HG02938 (cell line): ENCODE data around the gene KCNQ1.

Source experiments
- ATAC-seq: cut with Tn5 transposase; IDR thresholded peaks from one replicate; pipeline ENCODE4 v1.9.1; 2021; ENCODE audit warnings: mild to moderate bottlenecking, moderate library complexity; ENCODE audit not compliant: unreplicated experiment

The KCNQ1 gene

DNA sequence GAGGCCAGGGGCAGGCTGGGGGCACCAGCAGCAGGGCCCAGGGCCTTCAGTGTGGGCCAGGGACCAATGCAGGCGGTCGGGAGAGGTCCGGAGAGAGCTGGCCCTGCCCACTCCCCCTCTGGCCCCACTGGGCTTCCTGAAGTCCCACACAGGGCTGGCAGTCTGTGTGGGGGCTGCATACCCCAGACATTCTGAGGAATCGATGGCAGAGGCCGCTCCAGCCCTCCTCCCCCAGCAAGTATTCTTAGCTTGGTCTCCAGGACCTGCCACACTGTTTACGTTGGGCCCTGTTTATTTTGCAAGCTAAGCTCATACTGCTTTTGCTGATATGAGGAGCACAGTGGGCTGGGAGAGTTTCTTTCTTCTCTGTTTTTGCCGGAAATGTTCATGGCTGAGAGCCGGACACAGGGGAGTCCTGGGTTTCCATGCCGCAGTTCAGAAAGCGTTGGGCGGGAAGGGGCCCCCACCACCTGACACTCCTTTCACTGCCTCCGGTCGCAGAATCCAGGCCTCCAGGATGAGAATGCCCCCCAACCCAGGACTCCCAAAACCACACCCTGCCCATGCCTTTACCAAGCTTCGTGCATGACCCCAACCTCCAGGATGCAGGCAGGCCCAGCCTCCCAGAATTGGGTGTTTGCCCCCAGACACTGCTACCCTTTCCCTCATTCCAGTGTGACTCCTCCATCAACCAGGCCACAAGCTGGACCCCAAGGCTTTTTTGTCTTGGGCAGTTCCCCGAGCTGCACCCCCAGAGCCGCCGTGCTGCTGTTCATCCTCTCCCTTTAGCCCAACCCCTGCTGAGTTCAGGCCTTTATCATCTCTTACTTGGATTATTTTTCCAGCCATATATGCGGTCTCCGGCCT is 336.8 kb downstream of the KCNQ1 start:
- no peak for ATAC-seq

DNA sequence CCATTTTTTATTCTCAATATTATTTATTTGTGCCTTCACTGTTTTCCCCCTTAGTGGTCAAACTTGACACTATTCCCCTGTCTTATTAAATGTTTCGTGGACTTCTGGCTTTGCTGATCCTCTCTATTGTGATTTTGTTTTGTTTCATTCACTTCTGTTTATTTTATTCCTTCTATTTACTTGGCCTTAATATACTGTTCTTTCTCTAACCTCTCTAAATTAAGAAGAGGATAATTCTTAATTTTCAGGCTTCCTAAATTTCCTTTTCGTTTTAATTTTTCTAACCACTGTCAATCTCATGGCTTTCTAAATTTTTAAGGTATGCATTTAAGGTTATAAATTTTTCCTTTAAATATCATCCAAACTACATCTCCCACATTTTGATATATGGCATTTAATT is 338.0 kb downstream of the KCNQ1 start:
- ATAC-seq: no peak

DNA sequence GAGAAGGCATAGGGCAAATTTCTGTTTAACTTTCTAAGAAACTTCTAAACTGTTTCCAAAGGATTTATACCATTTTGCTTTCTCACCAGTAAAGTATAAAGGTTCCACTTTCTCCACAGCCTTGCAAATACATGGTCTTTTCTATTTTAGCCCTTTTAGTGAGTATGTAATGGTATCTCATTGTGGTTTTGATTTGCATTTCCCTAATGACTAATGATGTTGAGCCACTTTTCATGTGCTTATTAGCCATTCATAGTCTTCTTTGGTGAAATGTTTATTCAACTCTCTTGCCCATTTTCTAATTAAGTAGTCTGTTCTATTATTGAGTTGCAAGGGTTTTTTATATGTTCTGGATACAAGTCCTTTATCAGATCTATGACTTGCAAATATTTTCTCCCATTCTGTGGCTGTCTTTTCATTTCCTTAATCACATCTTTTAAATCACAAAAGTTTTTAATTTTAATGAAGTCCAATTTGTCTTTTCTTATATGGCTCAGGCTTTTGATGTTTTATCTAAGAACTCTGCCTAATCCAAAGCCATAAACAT is 338.8 kb downstream of the KCNQ1 start:
- no peak for ATAC-seq

DNA sequence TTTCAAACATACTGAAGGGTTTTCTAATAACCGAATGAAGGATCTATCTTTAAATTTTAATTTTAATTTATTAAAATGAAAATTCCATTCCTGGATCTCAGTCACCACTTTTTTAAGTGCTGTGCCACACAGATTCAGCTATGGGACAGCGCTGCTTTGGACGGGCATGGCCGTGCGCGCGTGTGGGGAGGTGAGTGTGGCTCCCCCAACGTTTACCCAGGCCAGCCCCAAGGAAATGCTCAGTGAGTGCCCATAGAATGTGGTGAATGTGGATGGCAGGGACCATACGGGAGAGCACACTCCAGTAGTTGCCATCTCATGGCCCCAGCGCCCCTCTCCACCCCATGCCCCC is 343.0 kb downstream of the KCNQ1 start:
- ATAC-seq: no peak

DNA sequence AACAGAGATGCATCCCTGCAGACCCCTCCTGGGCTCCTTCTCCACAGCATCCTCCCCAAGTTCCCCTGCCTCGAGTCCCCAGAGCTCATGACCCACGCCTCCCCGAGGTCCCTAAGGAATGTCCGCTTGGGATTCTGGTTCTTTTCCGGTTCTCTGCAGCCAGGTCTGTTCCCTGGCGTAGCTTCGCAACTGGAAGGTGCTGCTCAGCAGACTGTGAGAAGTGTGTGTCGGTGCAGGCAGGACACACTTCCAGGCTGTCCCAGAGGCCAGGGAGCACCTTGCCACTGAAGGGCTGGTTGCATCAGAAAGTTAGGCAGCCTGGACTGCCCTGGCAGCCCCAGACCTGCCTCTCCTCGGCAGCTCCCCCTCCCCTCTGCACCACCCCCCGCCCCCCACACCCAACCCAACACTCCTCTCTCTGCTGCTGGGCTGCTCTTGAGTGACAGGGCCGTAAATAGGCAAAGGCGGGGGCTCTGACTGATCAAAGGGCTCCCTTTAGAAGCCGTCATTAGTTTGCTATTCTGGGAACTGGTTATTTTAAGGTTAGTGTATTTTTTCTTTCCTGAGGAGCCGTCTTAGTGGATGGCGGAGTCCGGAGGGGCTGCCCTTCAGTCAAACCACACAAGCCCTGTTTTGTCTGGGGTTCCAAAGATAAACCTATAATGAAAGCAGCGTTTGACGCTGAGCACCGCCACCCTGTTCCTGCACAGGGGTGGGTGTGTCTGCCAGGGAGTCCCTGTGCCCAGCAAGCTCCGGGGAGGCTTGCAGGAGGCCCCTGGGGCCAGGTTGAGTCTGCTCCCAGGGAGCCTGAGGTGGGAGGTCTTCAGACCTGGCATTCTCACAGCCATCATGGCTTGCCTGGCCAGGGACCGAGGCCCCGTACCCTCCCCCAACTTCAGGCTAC is 343.6 kb downstream of the KCNQ1 start:
- no peak for ATAC-seq

DNA sequence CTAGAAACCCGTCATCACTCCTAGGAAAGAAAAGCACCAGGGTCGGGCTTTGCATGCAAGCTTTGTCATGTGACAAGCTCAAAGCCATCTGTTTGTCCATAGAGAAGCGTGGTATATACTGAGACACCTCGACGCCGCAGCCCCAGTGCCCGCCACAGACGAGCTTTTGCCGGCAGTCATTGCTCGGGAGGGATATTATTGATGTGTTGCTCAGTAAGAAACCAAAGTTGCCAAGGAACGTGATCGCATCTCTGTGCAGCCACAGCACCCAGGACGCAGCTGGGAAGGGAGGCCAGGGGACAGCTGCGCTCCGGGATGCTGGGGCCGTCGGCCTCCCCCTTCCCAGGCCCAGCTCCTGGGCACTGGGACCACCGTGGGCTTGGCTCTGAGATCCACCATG is 344.5 kb downstream of the KCNQ1 start:
- ATAC-seq: no peak

DNA sequence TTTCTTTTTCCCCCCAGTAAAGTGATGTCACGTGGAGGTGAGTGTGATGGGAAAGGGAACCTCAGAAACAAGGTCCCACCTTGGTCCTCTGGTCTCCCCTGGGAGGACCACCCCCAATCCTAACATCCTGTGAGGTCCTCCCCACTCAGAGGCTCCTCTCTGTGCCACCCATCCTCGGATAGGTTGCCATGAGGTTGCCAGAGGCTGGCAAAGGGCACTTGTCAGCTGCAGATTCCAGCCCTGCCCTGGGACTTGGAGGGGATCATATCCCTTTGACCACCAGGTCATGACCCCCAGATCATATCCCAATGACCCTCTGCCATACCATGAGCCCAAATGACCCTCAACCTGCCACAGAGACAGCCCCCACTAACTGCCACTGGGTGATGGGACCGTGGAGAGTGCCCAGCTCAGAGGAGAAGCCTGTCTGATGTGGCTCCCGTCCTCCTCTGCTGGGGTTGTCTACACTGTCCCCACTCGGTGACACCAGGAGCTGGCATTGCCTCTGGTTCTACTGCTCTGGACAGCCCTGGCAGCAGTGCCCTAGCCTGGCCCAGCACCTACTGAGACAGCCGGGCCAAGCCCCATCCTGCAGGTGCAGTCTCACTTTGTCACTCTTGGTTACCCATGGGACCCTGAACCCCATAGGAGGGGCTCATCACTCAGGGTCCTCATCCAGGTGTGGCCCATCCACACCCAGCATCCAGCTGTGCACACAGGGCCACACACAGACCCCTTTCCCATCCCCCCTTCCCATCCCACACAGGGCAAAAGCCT is 345.2 kb downstream of the KCNQ1 start:
- ATAC-seq: no peak

DNA sequence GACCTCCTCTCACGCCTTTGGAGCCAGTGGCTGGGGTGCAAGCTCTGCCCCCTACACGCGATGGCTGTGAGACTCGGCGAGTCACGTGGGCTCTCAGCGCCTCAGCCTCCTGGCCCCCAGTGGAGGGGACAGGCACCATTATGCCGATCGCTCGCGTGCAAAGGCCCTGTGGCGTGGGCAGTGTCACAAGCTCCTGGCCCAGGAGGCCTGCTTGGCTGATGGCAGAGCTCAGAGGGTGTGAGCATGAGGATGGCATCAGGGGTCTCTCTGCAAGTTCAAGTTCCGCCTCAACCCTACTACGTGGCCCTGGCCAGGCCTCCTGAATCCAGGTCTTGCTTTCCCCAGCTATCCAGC is 345.7 kb downstream of the KCNQ1 start:
- no peak for ATAC-seq

DNA sequence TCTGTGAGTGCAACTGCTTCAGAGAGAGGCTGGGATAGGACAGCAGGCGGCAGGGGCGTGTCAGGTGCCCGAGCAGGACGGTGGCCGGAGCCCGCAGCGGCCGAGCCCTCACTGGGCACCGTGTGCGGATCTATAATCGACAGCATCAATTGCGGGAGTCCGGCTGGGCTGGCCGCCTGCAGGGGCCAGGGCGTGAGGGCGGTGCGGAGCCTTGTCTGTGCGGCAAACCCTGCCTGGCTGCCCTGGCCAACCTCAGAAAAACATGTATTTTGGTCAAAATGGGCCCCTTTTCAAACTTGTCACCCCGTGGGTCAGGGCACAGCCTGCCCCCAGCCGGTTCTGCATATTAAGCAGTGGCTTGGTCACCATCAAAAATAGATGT is 346.3 kb downstream of the KCNQ1 start:
- no peak for ATAC-seq

DNA sequence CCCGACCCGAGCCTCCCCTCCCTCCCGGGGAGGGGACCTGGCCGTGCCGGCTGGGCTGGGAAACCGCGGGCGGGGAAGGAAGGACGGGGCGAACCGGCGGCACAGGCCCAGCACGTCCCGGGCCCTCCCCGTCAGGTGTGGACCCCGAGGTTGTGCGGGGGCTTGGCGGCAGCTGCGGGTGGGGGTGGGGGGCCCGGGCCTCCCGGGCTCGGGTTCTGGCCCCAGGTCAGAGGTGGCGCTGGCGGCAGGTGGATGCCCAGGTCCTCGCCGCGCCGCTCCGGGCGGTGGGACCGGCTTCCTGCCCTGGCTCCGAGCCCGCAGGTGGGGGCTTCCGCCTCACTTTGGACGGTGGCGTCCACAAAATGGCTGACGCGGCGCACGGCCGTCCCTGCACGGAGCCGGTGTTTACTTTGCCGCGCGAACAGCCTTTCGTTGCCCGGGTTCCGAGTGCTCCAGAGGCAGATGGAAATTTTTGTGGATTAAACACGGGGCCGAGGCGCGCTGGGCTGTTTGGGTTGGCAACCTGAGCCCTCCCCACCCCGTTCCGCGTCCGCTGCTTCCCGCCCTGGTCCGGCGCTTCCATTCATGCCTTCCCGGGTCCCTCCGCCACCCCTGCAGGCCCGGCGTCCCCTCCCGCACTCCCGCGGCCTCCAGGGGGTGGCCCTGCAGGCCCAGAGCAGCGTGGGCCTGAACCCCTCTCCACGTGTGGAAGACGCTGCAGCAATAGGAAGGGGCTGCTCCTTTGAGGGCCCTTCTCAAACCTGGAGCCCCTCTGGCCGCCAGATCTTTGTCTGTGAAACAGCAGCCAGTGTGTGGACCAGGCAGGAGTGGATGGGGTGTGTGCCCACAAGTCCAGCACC is 346.9 kb downstream of the KCNQ1 start:
- no peak for ATAC-seq

DNA sequence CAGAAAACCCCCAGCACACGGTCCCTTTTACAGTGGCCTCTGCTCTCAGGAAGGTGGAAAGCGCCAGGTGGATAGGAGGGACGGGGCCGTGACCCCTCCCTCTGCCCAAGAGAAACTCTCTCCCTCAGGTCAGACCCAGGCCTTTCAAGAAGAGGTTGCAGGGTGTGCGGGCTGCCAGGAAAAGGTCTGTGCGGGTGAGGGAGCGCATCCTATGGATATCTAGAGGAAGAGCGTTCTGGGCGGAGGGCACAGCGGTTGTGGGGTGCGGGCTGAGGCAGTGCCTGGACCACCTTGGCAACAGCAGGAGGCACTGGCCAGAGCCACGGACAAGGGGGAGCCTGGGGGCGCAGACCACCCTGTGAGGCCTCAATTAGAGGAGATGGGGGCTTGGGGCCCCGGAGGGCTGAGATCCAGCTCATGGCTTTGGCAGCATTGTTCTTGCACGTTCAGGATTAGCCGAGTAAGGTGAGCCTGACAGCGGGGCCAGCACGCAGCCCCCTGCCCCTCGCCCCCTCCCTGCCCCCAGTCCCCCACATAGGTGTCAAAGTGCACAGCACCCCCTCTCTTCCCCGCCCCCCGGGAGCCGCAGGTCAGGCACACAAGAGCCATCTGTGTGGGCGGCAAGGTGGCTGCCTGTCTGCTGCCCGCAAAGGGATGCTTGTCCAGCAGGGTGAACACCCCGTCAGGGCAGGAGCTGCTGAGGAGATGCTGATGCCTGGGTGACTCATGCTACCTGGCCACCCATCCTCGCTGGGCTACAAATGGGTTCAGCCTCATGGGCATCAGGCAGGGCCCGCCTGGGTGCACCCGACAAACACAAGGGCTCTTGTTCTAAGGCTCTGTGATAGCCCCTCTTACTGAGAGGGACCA is 347.8 kb downstream of the KCNQ1 start:
- ATAC-seq: no peak

DNA sequence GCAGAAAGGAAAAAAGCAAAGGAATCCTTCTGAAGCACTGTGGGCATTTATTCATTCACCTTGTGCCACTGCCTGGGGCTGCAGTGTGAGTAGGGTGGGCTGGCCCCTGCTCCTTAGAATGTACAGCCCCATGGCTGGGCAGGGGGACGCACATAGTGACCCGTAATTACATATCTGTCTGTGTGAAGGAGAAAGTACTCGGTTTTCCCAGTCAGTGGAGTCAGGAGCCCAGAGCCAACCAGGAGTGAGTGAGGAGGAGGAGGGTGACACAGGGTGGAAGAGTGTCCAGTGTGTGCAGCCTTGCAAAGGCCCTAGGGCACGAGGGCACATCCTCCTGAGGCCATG is 348.9 kb downstream of the KCNQ1 start:
- ATAC-seq: no peak

DNA sequence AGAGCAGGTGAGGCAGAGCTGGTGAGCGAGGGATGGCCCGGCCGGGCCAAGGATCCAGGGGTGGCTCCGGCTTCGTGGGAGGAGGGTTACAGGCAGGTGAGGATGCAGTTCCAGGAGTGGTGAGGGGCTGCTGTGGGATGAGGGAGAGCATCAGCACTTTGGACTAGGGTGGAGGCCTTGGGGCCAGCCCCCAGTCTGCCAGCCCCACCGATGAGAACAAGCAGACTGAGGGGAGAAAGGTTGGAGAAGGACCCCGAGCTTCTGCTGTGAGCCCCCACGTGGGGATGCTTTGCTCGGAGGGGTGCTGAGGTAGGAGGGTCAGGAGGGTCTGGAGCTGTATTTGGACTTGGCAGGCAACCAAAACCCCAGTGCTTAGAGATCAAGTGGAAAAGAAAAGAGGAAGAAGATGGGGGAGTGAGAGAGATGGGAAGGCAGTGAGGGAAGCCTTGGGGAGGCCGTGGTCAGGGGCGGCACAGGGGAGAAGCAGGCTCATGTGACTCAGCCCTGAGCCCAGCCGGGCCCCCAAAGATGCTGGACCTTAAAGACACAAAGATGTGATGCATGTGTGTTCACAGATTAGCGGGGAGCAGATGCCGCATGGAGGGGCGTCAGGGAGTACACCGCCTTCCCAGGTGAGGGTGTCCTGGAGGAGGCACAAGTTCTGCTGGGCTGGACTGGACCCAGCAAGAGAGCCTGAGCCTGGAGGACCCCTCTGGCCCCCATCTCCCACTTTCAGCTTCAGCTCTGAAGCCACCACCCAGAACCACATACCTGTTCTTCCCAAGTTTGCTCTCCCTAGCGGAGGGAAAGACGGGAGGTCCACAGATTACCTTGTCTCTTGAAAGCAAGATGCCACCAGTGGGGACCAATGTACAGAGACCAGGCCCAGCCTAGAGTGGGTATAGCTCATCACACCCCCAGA is 349.5 kb downstream of the KCNQ1 start:
- no peak for ATAC-seq

DNA sequence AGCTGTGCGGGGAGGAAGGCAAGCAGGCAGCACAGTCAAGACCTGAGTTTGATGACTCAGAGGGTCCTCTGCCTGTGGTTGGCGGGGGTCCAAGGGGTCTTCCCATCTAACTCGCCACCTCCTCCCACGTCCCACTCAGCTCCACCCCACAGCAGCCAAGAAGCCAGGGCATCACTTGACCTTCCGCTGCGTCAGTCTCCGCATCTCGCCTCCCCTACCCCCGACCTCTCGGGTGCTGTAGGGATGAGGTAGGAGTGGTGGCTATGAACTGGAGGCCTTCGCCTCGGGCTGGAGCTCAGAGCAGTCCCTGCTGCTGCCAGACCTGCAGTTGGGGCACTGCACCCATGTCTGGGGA is 350.1 kb downstream of the KCNQ1 start:
- ATAC-seq: no peak

DNA sequence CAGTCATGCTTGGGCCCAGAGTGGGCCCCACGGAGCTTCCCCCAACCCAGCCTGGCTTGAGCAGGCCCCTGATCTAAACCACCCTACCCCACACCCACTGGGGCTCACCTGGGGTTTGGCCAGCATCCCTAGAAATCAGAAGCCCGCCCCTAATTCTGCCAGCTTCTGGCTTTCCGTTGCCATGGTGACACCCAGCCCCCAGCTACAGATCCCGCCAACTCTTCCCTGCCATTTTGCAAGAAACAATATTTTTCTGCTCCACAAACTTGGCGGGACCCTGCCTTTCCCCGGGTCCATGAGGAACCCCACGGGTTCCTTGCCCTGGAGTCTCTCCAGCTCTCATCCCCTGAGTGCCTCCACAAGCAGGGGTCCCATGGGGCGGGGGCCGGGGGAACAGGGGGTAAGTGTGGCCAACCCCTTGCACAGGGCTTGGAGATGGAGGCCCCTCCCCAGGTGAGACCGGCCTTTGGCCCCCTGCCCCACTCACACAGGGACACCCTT is 350.7 kb downstream of the KCNQ1 start:
- no peak for ATAC-seq

DNA sequence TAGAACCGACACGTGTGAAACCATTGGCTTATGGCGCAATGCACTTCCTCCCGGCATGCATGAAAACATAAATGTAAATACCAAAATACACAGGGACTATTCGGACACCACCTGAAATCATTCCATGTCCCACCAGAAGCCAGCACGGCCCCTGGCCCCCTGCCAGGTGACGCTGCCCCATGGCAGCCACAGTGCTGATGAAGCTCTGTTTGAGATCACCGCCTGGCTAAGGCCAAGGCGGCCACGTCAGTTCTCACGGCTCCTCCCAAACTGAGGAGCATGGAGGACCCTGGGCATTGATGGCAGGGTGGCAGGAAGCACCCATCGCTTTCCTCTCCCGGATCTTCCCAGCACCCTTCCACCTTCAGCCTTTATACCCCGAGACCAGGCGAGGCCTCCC is 351.3 kb downstream of the KCNQ1 start:
- ATAC-seq: no peak

DNA sequence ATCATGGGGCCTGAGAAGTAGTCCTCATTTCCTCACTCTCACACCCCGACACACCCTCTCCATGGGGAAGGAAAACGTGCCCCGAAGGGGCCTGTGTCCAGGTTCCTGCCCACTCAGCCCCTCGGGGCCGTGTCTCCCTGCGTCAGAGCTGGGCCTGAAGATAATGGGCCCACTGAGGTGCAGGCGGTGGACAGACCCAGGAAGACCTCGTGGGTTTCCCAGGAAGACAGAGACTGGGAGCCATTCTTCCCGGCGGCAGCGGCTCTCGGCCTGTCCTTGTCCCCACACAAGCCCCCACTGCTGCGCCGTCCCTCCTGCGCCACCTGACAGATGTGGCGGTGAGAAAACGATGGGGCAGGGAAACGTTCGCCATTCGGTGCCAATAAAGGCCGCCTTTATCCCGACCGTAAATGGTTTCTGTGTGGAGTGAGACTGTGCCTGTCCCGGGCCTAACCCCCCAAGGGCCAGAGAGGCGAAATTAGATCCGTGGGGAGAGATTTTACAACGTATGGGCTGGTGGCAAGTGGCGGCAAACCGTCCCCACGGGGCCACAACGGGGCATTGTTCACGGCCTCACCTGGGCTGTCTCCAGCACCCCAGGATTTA is 351.8 kb downstream of the KCNQ1 start:
- no peak for ATAC-seq
